GM12801 (cell line): ENCODE data around the gene CCDC158.

ENCODE experiments used
- CTCF ChIP-seq: IDR thresholded peaks from one replicate; pipeline ENCODE4 v1.5.1; 2011; ENCODE audit warnings: control low read depth; ENCODE audit not compliant: insufficient read length; ENCODE audit errors: extremely low read depth

CCDC158 gene

GRCh38 chr4:76272999-76273398, 147.9 kb downstream of the CCDC158 start:
- TF ChIP-seq CTCF: no peak

- TF ChIP-seq CTCF: no peak
These were observed 148.4 kb downstream of the CCDC158 start for GRCh38 chr4:76272582-76272981.

GRCh38 chr4:76272073-76272472, 148.9 kb downstream of the CCDC158 start:
- no peak for TF ChIP-seq CTCF

- no peak for TF ChIP-seq CTCF
These were observed 149.7 kb downstream of the CCDC158 start for GRCh38 chr4:76271248-76271647.

- TF ChIP-seq CTCF: no peak
These were observed 150.4 kb downstream of the CCDC158 start for GRCh38 chr4:76270244-76271175.

- TF ChIP-seq CTCF: no peak
These were observed 153.1 kb downstream of the CCDC158 start for GRCh38 chr4:76267811-76268210.

GRCh38 chr4:76266627-76267026, 154.3 kb downstream of the CCDC158 start:
- TF ChIP-seq CTCF: no peak
